ENCODE measurements around the gene GOLGA6L7. TPM values are rescaled to one million over a fixed set of nuclear protein-coding genes. Genes with fewer than 3 reads are reported as not detected.
"Not testable (repeated sequence)": the region's sequence is repeated elsewhere in the genome, so short reads cannot be mapped to it uniquely, and the experiment has no call there.

Gene GOLGA6L7
- polyA plus RNA-seq, 4 donors, result 0.25 to 0.85 (median 0.48) TPM

DNA sequence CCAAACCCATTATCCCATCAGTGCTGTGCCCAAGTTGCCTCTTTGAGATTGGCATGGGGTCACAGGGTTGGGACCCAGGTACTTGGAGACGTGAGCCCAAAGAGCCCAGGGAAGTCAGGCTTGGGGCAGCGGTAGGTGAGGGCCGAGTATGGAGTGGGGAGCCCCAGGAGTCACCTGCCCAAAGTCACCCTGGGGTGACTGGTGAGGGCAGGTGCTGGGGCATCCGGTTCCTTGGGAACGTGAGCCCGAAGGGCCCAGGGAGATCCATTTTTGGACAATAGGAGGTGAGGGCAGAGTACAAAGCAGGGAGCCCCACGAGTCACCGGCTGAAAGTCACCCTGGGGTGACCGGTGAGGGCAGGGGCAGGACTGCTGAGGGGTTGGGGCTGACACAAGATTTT is 485 bp downstream of the GOLGA6L7 start:
- DNase-seq (ENCODE audit: low read depth in 4 of 4, low spot score in 3 of 4), result not testable (repeated sequence)

DNA sequence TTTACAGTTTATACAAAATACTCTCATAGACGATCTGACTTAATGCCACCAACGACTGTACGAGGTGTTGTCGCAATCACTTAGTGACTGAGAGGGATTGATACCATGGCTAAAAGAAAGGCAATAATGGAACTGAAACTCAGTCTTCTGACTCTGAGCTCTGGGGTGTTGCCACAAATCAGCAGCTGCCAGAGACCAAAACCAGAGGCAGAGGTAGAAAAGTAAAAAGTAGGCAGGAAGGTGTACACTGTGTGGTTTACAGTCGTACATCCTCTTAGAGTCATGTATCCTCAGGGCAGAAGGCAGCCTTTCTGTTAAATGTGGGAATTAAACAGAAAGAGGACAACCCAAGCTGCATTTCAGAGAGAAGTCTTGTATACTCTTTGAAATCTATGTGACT is 1.2 kb downstream of the GOLGA6L7 start:
- not testable (repeated sequence) for DNase-seq (ENCODE audit: low read depth in 4 of 4, low spot score in 3 of 4)

DNA sequence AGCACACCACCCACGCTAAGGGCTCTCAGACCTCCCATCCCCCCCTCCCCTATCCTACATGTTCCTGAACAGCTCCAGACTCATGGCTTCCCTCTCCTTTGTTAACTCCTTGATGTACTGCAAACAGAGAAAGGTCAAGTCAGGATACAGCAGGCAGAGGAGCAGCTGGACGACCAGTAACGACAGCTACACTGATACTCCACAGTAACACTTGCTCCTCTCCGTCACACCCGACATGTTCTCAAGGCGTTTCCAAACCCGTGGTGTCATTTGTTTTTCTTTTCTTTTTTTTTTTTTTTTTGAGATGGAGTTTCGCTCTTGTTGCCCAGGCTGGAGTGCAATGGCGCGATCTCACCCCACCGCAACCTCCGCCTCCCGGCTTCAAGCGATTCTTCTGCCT is 4.3 kb downstream of the GOLGA6L7 start:
- not testable (repeated sequence) for DNase-seq (ENCODE audit: low read depth in 4 of 4, low spot score in 3 of 4)

DNA sequence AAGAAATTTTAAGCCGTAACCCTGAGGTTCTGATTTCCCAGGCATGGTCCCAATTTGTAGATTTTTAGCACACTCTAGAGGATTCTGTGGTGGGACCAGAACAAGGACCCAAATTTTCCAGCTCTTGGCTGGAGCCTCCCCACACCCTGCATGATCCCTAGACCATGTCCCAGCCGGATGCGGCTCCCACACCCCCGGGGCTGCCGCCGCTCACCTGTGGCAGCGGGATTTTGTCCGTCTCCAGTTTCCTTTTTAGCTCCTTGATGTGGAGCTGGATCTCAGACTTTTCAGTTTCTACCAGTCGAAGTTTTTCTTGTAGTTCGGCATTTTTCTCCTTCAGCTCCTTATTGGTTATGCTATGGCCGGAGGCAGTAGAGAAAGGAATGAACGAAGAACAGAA is 4.9 kb downstream of the GOLGA6L7 start:
- not testable (repeated sequence) for DNase-seq (ENCODE audit: low read depth in 4 of 4, low spot score in 3 of 4)

DNA sequence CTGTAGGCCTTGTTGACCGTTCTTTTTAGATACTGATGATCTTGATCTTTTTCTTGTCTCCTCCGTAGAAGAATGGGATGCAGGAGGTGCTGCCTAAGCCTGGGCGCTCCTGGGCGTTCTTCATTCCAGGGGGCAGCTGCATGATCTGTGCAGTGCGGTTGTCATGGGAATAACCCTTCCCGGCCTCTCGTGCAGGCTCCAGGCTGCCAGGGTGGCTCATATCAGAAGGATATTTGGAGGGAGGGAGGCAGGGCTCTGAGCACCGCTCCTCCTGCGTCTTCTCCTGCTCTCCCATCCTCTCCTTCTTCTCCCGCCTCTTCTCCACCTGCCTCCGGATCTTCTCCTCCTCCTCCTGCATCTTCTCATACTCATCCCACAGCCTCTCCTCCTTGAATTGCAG is 6.2 kb downstream of the GOLGA6L7 start:
- not testable (repeated sequence) for DNase-seq (ENCODE audit: low read depth in 4 of 4, low spot score in 3 of 4)

DNA sequence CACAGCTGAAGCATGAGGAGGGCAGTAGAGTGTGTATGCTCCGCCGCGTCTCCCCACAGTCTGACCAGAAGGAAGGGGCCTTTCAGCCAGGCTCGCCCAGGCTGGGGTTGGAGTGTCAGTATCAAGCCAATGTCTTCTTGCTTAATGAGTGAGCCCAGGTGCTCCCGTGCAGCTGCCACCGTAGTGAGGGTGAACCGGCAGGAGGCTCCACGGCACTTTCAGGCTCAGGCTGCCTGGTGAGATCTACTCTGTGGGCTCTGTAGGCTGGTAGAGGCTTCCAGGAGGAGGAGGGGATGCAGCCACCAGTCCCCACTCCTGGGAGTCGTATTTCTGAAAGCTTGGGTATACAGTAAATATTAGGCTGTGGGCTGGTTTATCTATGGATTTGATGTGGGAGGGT is 8.2 kb downstream of the GOLGA6L7 start:
- not testable (repeated sequence) for DNase-seq (ENCODE audit: low read depth in 4 of 4, low spot score in 3 of 4)

DNA sequence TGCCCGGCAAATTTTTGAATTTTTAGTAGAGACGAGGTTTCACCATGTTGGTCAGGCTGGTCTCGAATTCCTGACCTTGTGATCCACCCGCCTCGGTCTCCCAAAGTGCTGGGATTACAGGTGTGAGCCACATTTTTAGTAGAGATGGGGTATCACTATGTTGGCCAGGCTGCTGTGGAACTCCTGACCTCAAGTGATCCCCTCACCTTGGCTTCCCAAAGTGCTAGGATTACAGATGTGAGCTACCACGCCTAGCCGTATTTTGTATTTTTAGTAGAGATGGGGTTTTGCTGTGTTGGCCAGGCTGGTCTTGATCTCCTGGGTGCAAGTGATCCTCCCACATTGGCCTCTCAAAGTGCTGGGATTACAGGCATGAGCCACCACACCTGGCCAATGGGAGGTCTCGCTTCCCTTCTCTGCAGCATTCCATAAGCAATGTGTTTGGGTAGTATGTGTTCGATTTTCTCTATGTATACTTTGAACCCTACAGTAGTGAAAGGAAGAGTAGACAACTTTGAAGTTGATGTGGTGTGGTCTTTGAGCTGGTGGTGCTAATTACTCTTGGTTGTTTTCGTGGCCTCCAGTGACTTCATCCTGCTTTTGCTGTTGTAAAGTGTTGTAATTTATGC is 13.4 kb downstream of the GOLGA6L7 start:
- DNase-seq (ENCODE audit: low read depth in 4 of 4, low spot score in 3 of 4), result not testable (repeated sequence)

DNA sequence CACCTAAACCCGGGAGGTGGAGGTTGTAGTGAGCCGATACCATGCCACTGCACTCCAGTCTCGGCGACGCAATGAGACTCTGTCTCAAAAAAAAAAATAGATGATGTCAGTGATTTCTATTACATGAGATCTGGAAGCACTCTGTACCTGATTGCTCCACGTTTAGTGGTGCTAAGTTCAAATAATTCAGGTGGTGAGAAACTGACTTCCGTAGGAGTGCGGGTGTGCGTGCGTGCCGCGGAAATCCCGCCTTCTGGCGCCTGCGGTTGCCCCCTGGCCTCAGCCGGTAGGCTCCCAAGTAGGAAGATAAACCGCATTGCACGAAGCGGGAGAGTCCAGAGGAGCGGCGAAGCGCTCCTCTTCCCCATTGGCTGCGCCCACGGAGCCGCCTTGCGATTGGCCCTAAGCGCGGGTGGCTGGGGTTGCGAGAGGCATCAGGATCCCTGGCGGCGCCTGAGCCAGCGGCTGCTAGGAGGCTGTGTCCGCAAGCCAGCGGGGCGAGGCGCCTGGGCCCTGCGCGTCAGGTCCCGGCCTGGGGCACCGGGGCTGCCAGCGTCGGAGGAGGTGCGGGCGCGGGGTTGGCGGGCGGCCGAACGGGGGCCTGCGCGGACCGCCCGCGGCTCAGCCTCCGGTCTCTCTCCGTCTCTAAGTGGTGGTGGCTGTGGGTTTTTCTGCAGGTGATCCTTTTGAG is 16.4 kb downstream of the GOLGA6L7 start:
- peak; percentile 32 to 41 (median 37) for DNase-seq (ENCODE audit: low read depth in 4 of 4, low spot score in 3 of 4)

DNA sequence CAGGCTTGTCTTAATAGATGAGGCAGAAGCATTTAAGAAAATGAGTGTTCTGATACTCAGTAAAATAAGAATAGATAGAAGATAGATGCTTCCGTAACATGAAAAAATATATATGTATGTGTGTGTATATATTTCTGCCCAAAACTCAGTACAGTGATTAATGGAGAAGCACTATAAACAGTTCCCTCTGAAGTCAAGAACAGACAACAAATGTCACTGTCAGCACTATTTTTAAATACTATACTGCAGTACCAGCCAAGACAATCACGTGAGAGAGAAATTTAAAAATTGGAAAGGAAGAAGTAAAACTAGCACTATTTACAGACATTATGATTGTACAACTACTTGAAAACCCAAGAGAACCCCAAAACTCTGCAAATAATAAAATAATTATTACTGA is 27.0 kb downstream of the GOLGA6L7 start:
- DNase-seq (ENCODE audit: low read depth in 4 of 4, low spot score in 3 of 4), result not testable (repeated sequence)

DNA sequence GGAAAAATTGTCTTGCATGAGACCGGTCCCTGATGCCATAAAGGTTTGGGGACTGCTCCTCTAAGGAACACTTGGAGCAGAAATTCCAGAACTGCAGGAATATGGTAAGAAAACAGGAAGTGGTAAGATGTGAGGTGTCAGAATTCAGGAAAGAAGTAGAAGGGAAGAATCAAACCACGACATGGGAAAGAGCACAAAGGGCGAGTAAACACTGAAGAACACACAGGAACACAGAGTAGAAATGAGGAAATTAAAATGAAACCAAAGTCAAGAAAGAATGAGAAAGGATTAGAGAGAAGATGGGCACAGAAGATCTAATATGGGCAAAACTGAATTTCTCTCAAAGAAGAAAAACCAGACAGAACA is 28.5 kb downstream of the GOLGA6L7 start:
- not testable (repeated sequence) for DNase-seq (ENCODE audit: low read depth in 4 of 4, low spot score in 3 of 4)

DNA sequence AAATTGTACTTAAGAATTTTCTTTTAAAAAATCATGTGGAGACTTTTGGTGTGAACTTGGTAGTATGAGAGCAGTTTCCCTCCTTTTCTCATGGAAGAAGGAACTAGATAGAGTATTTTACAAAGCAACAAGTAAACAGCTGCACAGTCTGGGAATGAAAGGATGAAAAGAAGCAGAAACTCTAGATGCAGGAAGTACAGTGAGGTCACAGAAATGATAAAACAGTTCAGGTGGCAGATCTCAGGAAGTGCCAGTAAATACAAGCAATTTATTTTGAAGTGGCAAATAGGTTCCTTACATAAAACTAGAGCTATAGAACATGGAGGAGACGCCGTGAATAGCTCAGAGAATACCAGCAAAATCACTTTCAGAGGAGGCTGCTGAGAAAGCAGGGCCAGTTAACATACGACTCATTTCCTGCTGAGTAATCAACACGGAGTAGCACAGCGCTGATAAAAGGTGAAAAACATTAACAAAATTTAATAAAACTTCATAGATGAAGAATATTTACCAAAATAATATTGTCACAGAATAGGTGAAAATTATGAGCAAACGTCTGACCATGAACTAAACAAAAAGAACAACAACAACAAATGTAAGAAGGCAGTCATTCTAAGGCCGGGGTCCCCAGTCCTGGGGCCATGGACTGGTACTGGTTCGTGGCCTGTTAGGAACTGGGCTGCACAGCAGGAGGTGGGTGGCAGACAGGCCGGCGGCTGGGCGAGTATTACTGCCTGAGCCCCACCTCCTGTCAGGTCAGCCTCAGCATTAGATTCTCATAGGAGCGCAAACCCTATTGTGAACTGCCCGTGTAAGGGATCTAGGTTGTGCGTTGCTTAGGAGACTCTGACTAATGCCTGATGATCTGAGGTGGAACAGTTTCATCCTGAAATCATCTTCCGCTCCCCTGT is 29.2 kb downstream of the GOLGA6L7 start:
- not testable (repeated sequence) for DNase-seq (ENCODE audit: low read depth in 4 of 4, low spot score in 3 of 4)

DNA sequence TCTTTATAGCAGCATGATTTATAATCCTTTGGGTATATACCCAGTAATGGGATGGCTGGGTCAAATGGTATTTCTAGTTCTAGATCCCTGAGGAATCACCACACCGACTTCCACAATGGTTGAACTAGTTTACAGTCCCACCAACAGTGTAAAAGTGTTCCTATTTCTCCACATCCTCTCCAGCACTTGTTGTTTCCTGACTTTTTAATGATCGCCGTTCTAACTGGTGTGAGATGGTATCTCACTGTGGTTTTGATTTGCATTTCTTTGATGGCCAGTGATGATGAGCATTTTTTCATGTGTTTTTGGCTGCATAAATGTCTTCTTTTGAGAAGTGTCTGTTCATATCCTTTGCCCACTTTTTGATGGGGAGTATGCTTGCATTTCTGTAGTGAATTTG is 30.3 kb downstream of the GOLGA6L7 start:
- DNase-seq (ENCODE audit: low read depth in 4 of 4, low spot score in 3 of 4), result not testable (repeated sequence)

DNA sequence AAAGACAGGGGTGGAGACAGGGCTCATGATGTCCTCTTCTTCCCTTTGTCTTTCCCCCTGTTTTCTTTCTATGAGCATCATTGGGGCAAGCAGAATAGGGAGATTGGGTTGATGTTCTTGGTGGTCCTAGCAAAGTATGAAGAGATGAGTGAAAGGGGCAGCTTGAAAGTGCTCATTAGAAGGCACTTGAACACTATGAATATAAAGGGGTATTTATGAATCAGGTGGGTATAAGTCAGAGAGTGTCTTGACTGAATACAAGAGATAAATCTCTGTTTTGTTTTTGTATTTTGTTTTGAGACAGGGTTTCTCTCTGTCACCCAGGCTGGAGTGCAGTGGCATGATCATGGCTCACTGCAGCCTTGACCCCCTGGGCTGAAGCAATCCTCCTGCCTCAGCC is 34.4 kb downstream of the GOLGA6L7 start:
- DNase-seq (ENCODE audit: low read depth in 4 of 4, low spot score in 3 of 4), result not testable (repeated sequence)

DNA sequence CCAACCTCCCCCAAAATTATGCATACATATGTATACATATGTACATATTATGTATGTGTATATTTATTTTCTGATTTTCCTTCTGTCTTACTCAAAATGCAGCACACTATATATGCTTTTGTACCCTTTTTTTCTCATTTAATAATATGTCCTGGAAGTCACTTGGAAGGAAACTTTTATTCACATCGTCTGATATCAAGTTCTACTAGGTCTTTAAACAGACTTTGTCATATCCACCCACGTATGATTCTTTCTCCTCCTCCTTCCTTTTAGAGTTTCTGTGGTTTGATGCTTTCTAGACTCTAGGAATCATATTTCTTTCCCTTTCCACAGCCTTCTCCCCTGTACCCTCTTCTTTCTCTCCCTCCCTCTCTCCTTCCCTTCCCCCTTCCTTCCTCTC is 35.1 kb downstream of the GOLGA6L7 start:
- DNase-seq (ENCODE audit: low read depth in 4 of 4, low spot score in 3 of 4), result not testable (repeated sequence)

DNA sequence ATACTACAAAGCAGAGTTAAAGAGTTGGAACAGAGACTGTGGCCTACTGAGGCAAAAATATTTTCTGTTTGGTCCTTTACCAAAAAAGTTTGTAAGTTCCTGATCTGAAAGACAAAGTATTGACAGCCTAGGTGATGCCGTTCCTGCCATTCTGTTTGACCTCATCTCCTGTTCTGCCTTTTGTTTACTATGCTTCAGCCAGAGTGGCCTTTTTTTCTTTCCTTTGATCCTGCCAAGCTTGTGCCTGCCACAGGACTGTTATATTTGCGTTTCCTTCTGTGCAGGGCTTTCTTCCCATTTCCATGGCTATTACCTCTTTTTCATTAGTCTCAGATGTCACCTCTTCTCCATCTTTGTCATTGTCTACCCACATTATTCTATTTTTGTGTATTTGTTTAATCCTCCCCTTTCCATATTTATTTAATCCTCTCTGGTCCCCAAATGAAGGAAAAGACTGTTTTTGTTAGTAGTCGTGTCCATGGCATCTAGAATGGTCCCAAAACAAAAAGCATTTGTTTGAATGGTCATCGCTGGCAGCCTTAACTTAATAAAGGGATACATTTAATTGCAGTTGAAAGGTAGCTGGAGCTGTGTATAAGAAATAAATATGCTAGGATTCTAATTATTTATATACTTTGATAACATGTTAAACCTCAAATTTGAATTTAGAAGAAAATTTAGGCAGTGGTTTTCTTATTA is 36.4 kb downstream of the GOLGA6L7 start:
- DNase-seq (ENCODE audit: low read depth in 4 of 4, low spot score in 3 of 4), result not testable (repeated sequence)

DNA sequence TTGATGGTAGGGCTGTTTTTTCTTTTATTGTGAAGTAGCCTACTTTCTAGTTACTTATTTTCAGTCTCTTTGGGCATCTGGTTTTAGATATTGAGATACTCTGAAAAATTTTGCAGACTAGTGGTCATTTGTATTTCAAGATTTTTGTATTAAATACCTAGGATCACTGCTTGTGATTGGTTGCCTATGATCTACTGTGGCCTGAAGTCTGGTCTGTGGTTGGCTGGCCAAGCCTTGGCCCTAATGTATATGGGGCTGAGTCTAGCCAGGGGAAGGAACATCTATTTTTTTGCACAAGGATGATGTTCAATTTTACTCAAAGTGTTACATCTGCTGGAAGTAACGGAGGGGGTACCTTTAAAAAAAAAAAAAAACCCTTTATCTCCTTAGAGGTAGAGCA is 38.0 kb downstream of the GOLGA6L7 start:
- DNase-seq (ENCODE audit: low read depth in 4 of 4, low spot score in 3 of 4), result not testable (repeated sequence)

DNA sequence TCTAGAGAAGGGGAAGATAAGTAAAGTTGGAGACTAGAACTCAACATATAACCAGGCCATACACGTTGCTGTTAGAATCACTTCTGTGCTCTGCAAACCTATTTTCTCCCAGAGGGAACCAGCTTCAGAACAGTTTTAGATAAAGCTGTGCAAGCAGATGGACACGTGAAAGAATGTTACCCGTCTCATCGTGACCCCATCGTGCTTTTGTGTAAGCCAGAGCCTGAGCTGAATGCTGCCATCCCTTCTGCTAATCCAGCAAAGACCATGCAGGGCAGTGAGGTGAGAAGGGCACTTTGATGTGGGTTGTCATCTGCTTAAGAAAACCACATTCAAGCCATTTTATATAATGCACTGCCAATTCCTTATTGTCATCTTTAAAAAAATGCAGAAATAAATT is 40.3 kb downstream of the GOLGA6L7 start:
- not testable (repeated sequence) for DNase-seq (ENCODE audit: low read depth in 4 of 4, low spot score in 3 of 4)

DNA sequence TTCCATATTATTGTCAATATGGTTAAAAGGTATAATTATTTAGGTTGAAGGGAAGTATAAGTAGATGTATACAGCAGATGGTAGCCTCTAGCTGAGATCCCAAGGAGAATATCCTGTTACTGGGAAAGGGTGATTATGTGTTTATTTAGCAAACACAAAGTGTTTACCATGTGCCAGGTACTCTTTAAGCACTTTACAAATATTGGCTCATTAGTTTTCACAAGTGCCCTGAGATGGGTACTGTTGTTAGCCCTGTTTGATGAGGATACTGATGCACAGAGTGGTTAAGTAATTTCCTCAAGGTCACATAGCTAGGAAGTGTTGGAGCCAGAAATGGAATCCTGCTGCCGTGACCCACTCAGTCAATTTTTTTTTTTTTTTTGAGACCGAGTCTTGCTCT is 48.1 kb downstream of the GOLGA6L7 start:
- not testable (repeated sequence) for DNase-seq (ENCODE audit: low read depth in 4 of 4, low spot score in 3 of 4)

DNA sequence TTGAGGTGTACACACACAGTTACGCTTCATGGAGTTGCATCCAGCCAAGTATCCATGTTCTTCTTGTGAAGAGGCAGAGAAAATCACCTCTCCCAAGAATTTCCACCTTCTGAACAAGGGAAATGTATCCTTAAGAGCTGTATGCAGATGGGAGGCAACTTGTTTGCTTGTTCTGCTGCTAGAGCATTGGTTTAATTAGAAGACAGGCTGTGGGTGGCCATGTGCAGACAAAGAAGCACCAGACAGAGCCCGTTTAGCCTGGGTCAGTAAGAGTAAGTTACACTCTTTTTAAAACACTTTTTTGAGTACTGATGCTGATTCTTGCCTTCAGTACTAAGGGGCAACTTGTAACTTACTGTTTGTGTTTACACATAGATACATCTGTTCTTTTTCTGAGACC is 50.2 kb downstream of the GOLGA6L7 start:
- DNase-seq (ENCODE audit: low read depth in 4 of 4, low spot score in 3 of 4), result not testable (repeated sequence)

DNA sequence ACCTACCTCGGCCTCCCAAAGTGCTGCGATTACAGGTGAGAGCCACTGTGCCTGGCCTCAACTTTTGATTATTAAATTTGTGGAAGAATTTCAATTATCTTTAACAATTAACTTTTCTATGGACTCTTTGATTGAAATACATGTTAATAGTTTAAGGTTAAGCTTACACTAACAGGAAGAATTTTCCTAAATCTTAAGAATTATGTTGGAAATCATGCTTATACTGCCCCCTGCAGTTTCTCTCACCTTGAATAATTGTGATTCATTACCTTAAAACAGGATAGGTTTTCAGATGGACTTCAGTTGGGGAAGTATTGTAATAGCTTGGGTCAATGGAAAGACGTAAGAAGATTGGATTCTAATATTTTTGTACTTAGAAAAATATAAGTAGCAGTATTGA is 54.2 kb downstream of the GOLGA6L7 start:
- not testable (repeated sequence) for DNase-seq (ENCODE audit: low read depth in 4 of 4, low spot score in 3 of 4)
